ENCODE data around the gene AVPR2.

The AVPR2 gene

DNA sequence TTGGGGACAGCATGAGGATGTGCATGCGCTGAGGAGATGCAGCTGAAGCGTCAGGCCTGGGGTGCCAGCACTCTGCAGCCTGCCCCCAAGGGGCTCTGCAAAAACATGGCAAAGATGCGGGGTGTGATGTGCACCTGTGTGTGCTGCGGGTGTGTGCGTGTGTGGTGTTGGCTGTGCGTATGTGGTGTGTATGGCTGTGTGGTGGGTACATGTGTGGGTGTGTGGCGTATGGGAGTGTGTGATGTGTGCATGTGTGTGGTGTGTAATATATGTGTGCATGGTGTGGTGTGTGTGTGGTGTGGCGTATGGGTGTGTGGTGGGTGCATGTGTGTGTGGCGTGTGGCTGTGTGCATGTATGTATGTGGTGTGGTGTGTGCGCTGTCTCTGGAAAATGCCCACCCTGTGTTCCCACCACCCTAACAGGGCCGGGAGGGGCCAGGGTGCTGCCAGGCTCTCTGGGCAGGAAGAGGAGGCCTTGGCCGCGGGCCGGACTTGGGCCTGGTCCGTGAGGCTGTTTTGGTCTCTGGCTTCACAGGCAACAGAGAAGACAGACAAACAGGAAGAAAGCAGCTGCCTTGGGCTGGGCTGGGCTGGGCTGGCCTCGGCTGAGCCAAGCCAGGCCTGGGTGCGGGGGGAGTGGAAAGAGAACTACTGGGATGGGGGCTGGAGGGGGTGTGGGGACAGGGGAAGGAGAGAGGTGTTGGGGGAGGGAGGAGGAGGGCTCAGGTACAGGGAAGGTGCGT lies 1.1 kb upstream of the AVPR2 start:
- TF ChIP-seq, protein P1, sequence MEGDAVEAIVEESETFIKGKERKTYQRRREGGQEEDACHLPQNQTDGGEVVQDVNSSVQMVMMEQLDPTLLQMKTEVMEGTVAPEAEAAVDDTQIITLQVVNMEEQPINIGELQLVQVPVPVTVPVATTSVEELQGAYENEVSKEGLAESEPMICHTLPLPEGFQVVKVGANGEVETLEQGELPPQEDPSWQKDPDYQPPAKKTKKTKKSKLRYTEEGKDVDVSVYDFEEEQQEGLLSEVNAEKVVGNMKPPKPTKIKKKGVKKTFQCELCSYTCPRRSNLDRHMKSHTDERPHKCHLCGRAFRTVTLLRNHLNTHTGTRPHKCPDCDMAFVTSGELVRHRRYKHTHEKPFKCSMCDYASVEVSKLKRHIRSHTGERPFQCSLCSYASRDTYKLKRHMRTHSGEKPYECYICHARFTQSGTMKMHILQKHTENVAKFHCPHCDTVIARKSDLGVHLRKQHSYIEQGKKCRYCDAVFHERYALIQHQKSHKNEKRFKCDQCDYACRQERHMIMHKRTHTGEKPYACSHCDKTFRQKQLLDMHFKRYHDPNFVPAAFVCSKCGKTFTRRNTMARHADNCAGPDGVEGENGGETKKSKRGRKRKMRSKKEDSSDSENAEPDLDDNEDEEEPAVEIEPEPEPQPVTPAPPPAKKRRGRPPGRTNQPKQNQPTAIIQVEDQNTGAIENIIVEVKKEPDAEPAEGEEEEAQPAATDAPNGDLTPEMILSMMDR (conservative IDR thresholded peaks at IDR 0.05): no peak
- H3K27ac ChIP-seq: no peak overlapping the region

GRCh38 chrX:153905481-153906095 lies 1.1 kb downstream of the AVPR2 start:
- TF ChIP-seq, protein P1 (conservative IDR thresholded peaks at IDR 0.05): no peak

DNA sequence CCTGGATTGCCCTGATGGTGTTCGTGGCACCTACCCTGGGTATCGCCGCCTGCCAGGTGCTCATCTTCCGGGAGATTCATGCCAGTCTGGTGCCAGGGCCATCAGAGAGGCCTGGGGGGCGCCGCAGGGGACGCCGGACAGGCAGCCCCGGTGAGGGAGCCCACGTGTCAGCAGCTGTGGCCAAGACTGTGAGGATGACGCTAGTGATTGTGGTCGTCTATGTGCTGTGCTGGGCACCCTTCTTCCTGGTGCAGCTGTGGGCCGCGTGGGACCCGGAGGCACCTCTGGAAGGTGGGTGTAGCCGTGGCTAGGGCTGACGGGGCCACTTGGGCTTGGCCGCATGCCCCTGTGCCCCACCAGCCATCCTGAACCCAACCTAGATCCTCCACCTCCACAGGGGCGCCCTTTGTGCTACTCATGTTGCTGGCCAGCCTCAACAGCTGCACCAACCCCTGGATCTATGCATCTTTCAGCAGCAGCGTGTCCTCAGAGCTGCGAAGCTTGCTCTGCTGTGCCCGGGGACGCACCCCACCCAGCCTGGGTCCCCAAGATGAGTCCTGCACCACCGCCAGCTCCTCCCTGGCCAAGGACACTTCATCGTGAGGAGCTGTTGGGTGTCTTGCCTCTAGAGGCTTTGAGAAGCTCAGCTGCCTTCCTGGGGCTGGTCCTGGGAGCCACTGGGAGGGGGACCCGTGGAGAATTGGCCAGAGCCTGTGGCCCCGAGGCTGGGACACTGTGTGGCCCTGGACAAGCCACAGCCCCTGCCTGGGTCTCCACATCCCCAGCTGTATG lies 1.8 kb downstream of the AVPR2 start:
- H3K27ac ChIP-seq: no peak overlapping the region
- TF ChIP-seq, protein P1 (conservative IDR thresholded peaks at IDR 0.05): no peak

More at GRCh38 chrX:153905481-153906095, 1.1 kb downstream of the AVPR2 start:
- no peak overlapping the region for H3K27ac ChIP-seq

- no peak overlapping the region for H3K27ac ChIP-seq
- TF ChIP-seq, protein P1 (conservative IDR thresholded peaks at IDR 0.05): no peak
These were observed 3.0 kb downstream of the AVPR2 start for GRCh38 chrX:153907456-153907855.

DNA sequence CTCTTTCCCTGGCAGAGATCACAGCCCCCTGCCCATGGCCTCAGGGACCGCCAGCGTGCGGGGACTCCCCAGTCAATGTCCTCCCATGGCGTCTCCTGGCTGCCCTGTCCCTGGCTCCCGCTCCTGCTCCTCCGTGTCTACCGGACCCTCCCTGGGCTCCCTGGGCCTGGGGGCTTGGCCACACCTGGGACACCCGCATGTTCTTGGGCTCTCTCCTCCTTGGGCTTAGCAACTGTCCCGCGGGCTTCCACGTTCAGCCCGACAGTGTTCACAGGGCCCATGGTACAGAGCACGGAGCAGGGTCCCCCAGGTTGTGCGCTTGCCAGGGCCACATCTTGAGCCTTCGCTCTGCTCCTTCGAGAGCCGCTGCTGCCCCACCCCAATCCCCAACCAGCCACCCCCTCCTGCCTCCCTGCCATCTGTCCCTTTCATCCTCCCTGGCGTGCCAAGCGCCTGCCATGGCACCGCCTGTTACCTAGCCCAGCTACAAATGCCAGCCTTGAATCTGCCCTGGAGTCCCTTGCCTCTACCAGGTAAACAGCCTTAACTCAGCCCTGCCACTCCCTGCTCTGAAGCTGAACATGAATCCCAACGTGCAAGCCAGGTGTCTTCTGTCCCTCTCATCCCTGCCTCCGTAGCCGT lies 3.9 kb downstream of the AVPR2 start:
- TF ChIP-seq, protein P1 (conservative IDR thresholded peaks at IDR 0.05): no peak

GRCh38 chrX:153909024-153909979 lies 4.8 kb downstream of the AVPR2 start:
- H3K27ac ChIP-seq: no peak overlapping the region
- TF ChIP-seq, protein P1 (conservative IDR thresholded peaks at IDR 0.05): no peak

More for the DNA sequence above, 3.9 kb downstream of the AVPR2 start:
- no peak overlapping the region for H3K27ac ChIP-seq

Measured in VCaP (cell line).